SIG-M5 (cell line): ENCODE results near the gene RDH13.

ENCODE experiments used
- DNase-seq: peaks from one replicate; lab custom pipeline; 2025; lab: John Stamatoyannopoulos, UW

RDH13 gene

GRCh38 chr19:55091955-55092354 is 29.0 kb upstream of the RDH13 start:
- no peak for DNase-seq

- DNase-seq = no peak
Measured at GRCh38 chr19:55091126-55091910, 28.4 kb upstream of the RDH13 start.

- DNase-seq = no peak
Measured at GRCh38 chr19:55090564-55090963, 27.6 kb upstream of the RDH13 start.

- no peak for DNase-seq
Measured at GRCh38 chr19:55089342-55089944, 26.5 kb upstream of the RDH13 start.

- no peak for DNase-seq
Measured at GRCh38 chr19:55088543-55089341, 25.8 kb upstream of the RDH13 start.

GRCh38 chr19:55088021-55088451 is 25.1 kb upstream of the RDH13 start:
- no peak for DNase-seq

- no peak for DNase-seq
Measured at GRCh38 chr19:55087542-55087901, 24.6 kb upstream of the RDH13 start.

GRCh38 chr19:55086730-55087541 is 24.0 kb upstream of the RDH13 start:
- DNase-seq = no peak

GRCh38 chr19:55085923-55086715 is 23.2 kb upstream of the RDH13 start:
- DNase-seq = no peak

- DNase-seq = no peak
Measured at GRCh38 chr19:55084416-55084815, 21.5 kb upstream of the RDH13 start.

- DNase-seq = no peak
Measured at GRCh38 chr19:55083004-55083850, 20.3 kb upstream of the RDH13 start.

- no peak for DNase-seq
Measured at GRCh38 chr19:55082020-55082851, 19.3 kb upstream of the RDH13 start.

- no peak for DNase-seq
Measured at GRCh38 chr19:55081770-55082019, 18.7 kb upstream of the RDH13 start.

- DNase-seq = peak; percentile 15
Measured at GRCh38 chr19:55080968-55081769, 18.2 kb upstream of the RDH13 start.

- no peak for DNase-seq
Measured at GRCh38 chr19:55080121-55080967, 17.4 kb upstream of the RDH13 start.

- no peak for DNase-seq
Measured at GRCh38 chr19:55079400-55080038, 16.6 kb upstream of the RDH13 start.

- DNase-seq = no peak
Measured at GRCh38 chr19:55078996-55079395, 16.0 kb upstream of the RDH13 start.
